GM12874 (cell line): ENCODE data around the gene EIF2B1.

Source experiments
- CTCF ChIP-seq: IDR thresholded peaks from 2 replicates; pipeline ENCODE4 v1.5.1; 2011; ENCODE audit warnings: low read depth, mild to moderate bottlenecking, control low read depth, low read length, moderate library complexity; ENCODE audit not compliant: insufficient read depth

The EIF2B1 gene

GRCh38 chr12:123576611-123577010 is 56.9 kb downstream of the EIF2B1 start:
- TF ChIP-seq CTCF, result no peak

GRCh38 chr12:123573870-123574269 is 59.6 kb downstream of the EIF2B1 start:
- TF ChIP-seq CTCF, result no peak

- TF ChIP-seq CTCF, result no peak
Measured at GRCh38 chr12:123572391-123572790, 61.1 kb downstream of the EIF2B1 start.

GRCh38 chr12:123571343-123571813 is 62.1 kb downstream of the EIF2B1 start:
- no peak for TF ChIP-seq CTCF
